Measurements from ENCODE around the gene RPL37A.

RPL37A gene

DNA sequence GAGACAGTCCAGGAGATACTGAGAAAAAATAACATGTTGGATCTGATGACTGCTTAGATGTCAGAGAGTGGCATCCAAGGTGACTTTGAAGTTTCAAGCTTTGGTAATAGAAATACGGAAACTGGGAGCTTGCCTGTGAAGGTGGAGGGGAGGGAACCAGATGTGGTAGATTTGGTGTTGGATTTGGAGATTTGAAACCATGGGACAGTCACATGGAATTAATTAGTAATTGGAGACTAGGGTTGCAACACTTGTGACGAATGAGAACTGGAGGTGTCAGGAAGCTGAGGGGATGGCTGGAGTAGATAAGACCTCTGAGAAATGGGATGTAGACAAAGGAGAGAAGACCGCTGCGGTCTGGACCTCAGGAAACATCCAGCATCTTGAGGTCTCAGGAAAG, 46.7 kb downstream of the RPL37A start:
- ChIA-PET POLR2A (no interaction called here), CTCF (interaction anchor here (0.9 kb wide), 1 partner anchor 121 kb away, joined by 4 read pairs; no protein-coding TSS in a partner anchor)
- DNase-seq (ENCODE audit: extremely low spot score): no peak
- TF ChIP-seq ARNT (IDR thresholded peaks at IDR 0.05): no peak
- no peak for TF ChIP-seq LEF1 (IDR thresholded peaks at IDR 0.05; ENCODE audit: borderline replicate concordance)
- TF ChIP-seq, protein P1, sequence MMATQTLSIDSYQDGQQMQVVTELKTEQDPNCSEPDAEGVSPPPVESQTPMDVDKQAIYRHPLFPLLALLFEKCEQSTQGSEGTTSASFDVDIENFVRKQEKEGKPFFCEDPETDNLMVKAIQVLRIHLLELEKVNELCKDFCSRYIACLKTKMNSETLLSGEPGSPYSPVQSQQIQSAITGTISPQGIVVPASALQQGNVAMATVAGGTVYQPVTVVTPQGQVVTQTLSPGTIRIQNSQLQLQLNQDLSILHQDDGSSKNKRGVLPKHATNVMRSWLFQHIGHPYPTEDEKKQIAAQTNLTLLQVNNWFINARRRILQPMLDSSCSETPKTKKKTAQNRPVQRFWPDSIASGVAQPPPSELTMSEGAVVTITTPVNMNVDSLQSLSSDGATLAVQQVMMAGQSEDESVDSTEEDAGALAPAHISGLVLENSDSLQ (IDR thresholded peaks at IDR 0.05): no peak
- no peak for TF ChIP-seq FOXM1 (IDR thresholded peaks at IDR 0.05; ENCODE audit: borderline replicate concordance)
- TF ChIP-seq SP1 (IDR thresholded peaks at IDR 0.05): no peak
- no peak for TF ChIP-seq BHLHE40 (IDR thresholded peaks at IDR 0.05; ENCODE audit: borderline replicate concordance)
- TF ChIP-seq FOXA1 (IDR thresholded peaks at IDR 0.05): no peak
- no peak for TF ChIP-seq FOXK2 (IDR thresholded peaks at IDR 0.05)
- no peak for TF ChIP-seq SUZ12 (IDR thresholded peaks at IDR 0.05)
- no peak for TF ChIP-seq NFRKB (IDR thresholded peaks at IDR 0.05)
- TF ChIP-seq TARDBP (IDR thresholded peaks at IDR 0.05): no peak
- no peak for TF ChIP-seq ZNF384 (IDR thresholded peaks at IDR 0.05)
- no peak for TF ChIP-seq ELF4 (IDR thresholded peaks at IDR 0.05)
- no peak for TF ChIP-seq CTBP1 (IDR thresholded peaks at IDR 0.05; ENCODE audit: borderline replicate concordance)
- TF ChIP-seq HDGF (IDR thresholded peaks at IDR 0.05; ENCODE audit: borderline replicate concordance): no peak
- no peak for TF ChIP-seq L3MBTL2 (conservative IDR thresholded peaks at IDR 0.05)

DNA sequence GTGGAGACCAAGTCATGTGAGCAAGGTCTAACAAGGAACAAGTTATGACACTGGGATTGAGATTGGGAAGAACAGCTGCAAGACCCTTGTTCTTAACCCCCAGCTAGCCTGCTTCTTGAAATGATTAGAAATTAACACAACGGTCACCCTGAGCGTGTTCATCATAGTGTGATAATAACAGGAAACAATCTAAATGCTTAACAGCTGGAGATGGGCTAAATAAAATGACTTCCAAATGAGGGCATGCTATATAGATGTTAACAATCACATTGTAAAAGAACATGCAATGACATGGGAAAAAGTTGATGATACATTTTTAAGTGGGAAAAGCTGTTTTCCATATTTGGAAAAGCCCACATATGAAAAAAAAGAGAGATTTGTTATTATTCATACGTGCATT, 47.6 kb downstream of the RPL37A start:
- TF ChIP-seq TARDBP (IDR thresholded peaks at IDR 0.05) (no peak), FOXM1 (IDR thresholded peaks at IDR 0.05; ENCODE audit: borderline replicate concordance) (no peak), FOXK2 (IDR thresholded peaks at IDR 0.05) (no peak), SP1 (IDR thresholded peaks at IDR 0.05) (no peak), ZNF384 (IDR thresholded peaks at IDR 0.05) (no peak), ELF4 (IDR thresholded peaks at IDR 0.05) (no peak), FOXA1 (IDR thresholded peaks at IDR 0.05) (no peak), SUZ12 (IDR thresholded peaks at IDR 0.05) (no peak), BHLHE40 (IDR thresholded peaks at IDR 0.05; ENCODE audit: borderline replicate concordance) (no peak), HDGF (IDR thresholded peaks at IDR 0.05; ENCODE audit: borderline replicate concordance) (no peak), L3MBTL2 (conservative IDR thresholded peaks at IDR 0.05) (no peak), ARNT (IDR thresholded peaks at IDR 0.05) (no peak), NFRKB (IDR thresholded peaks at IDR 0.05) (no peak)
- TF ChIP-seq, protein P1 (IDR thresholded peaks at IDR 0.05): no peak
- ChIA-PET POLR2A (no interaction called here), CTCF (no interaction called here)
- no peak for DNase-seq (ENCODE audit: extremely low spot score)

DNA sequence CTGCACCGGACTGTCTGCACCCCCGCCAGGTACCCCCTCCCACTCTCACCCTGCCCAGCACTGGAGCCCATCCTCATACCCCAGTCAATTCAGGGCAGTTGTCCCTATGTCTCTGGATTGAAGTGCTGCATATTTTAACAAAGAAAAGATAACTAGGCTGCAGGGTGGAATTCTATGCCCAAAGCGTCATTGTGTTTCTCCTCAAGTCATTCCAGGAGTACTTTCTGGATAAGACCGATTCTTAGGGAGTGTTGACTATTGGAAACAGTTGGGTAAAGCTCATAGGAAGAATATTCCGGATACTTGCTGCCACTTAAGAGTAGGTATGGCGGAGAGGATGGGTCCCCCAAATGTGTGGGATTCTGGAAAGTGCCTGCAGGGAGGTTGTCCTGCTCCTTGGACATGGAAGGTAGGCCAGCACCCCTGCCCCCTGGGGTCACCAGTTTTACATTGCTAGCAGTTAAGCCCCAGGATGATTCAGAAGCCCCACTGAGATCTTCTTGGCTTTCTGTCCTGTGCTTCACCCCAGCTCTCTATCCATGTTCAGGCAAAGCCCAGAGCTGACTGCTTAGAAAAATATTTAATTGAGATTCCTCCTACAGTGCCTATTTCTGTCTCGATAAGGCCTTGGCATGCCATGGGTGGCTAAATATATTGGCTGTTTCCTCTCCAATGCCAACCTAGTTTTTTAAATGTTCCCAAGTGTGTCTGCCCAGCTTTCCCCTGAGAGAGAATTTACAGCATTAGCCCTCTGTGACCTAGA, 48.2 kb downstream of the RPL37A start:
- no peak for DNase-seq (ENCODE audit: extremely low spot score)
- ChIA-PET POLR2A (no interaction called here), CTCF (interaction anchor here (0.7 kb wide), 1 partner anchor 402 kb away, joined by 3 read pairs; no protein-coding TSS in a partner anchor)
- TF ChIP-seq ELF4 (IDR thresholded peaks at IDR 0.05) (no peak), NFRKB (IDR thresholded peaks at IDR 0.05) (no peak)

DNA sequence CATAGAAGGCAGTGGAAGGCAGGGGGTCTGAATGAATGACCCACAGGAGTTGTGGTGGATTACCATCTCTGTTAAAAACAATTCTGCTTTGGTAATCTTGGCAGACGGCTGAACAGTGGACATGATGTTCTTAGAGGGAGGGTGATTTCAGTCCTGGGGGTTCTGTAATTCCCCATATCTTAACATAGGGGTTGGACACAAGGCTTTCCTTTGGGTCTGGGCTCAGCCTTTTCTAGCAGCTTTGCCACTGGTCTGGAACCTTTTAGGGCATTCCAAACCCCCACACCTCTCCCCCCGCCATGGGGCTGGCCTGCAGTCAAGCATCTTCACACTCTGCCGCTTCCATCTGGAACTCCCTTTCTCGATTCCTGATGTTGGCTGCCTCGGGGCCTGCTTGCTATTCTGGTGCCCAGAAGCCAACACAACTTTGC, 50.3 kb downstream of the RPL37A start:
- POLR2A ChIA-PET: no interaction called here
- DNase-seq (ENCODE audit: extremely low spot score): no peak
- TF ChIP-seq SP1 (IDR thresholded peaks at IDR 0.05): no peak
- TF ChIP-seq L3MBTL2 (conservative IDR thresholded peaks at IDR 0.05): no peak
- TF ChIP-seq SUZ12 (IDR thresholded peaks at IDR 0.05): no peak
- no peak for TF ChIP-seq BHLHE40 (IDR thresholded peaks at IDR 0.05; ENCODE audit: borderline replicate concordance)
- TF ChIP-seq NFRKB (IDR thresholded peaks at IDR 0.05): no peak
- TF ChIP-seq CTBP1 (IDR thresholded peaks at IDR 0.05; ENCODE audit: borderline replicate concordance): no peak
- TF ChIP-seq FOXM1 (IDR thresholded peaks at IDR 0.05; ENCODE audit: borderline replicate concordance): no peak
- TF ChIP-seq TARDBP (IDR thresholded peaks at IDR 0.05): no peak
- TF ChIP-seq, protein P1 (IDR thresholded peaks at IDR 0.05): no peak
- TF ChIP-seq ELF4 (IDR thresholded peaks at IDR 0.05): no peak
- no peak for TF ChIP-seq LEF1 (IDR thresholded peaks at IDR 0.05; ENCODE audit: borderline replicate concordance)
- TF ChIP-seq ZNF384 (IDR thresholded peaks at IDR 0.05): no peak
- no peak for TF ChIP-seq FOXK2 (IDR thresholded peaks at IDR 0.05)
- no peak for TF ChIP-seq FOXA1 (IDR thresholded peaks at IDR 0.05)
- TF ChIP-seq ARNT (IDR thresholded peaks at IDR 0.05): no peak
- TF ChIP-seq HDGF (IDR thresholded peaks at IDR 0.05; ENCODE audit: borderline replicate concordance): no peak
- CTCF ChIA-PET: no interaction called here

DNA sequence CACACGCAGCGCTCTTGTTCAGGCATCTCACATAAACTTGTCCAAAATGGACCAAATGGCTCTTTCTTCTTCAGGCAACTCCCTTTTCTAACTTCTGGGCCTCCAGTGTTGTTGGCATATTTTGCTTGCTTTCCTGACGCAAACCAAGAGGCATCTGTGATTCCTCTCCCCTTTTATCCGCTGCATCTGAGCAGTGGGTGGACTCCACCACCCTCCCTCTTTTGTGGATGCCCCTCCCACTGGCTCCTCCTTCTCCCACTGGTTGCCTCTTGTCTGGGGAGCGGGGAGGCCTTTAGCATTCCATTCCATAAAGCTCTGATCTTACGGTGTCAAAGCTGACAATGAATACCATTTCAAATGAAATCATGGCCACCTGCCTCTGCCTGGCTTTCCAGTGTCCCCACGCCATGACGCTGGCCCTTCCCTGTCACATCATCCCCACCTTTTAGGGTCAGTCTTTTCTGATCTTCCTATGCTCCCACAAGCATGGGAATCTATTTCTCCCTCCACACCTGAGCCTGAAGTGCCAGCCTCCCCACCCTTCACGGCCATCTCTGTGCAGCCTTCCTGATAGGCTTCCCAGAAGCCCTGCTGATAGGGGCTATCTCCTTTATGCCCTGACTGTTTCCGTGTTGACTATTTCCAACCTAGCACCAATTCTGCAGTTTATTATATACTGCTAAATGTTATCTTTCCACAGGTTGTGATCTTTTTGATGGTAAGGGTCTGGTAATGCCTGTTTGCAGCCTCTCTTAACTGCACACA, 51.5 kb downstream of the RPL37A start:
- CTCF ChIA-PET: interaction anchor here (1.0 kb wide), 1 partner anchor 34 kb away, joined by 3 read pairs; no protein-coding TSS in a partner anchor
- POLR2A ChIA-PET: no interaction called here
- DNase-seq (ENCODE audit: extremely low spot score): no peak
- no peak for TF ChIP-seq BHLHE40 (IDR thresholded peaks at IDR 0.05; ENCODE audit: borderline replicate concordance)
- no peak for TF ChIP-seq L3MBTL2 (conservative IDR thresholded peaks at IDR 0.05)
- no peak for TF ChIP-seq HDGF (IDR thresholded peaks at IDR 0.05; ENCODE audit: borderline replicate concordance)
- TF ChIP-seq ZNF384 (IDR thresholded peaks at IDR 0.05): no peak
- TF ChIP-seq, protein P1 (IDR thresholded peaks at IDR 0.05): no peak
- TF ChIP-seq FOXK2 (IDR thresholded peaks at IDR 0.05): no peak
- no peak for TF ChIP-seq FOXA1 (IDR thresholded peaks at IDR 0.05)
- no peak for TF ChIP-seq ELF4 (IDR thresholded peaks at IDR 0.05)
- no peak for TF ChIP-seq FOXM1 (IDR thresholded peaks at IDR 0.05; ENCODE audit: borderline replicate concordance)
- TF ChIP-seq ARNT (IDR thresholded peaks at IDR 0.05): no peak
- no peak for TF ChIP-seq CTBP1 (IDR thresholded peaks at IDR 0.05; ENCODE audit: borderline replicate concordance)

Measured in HEK293T (cell line).